MCF 10A (cell line): ENCODE results near the gene GNAT2. TPM values are rescaled to one million over a fixed set of nuclear protein-coding genes. Genes with fewer than 3 reads are reported as not detected.

ENCODE experiments used
- BruUV-seq: library from RNA; stranded (reverse); fragments of 400-500 nt; replicated peaks from 2 replicates; lab custom pipeline; 2021; lab: Mats Ljungman, UMichigan
- CTCF ChIA-PET: fragments of 300-600 bp; sonication (Branson Sonifier 250); formaldehyde crosslinking; extraction: SDS; loops from one replicate; lab custom pipeline; 2021; ENCODE audit warnings: antibody characterized with exemption, inconsistent platforms; lab: Yijun Ruan, JAX
- POLR2A ChIA-PET: fragments of 300-600, 350-650 bp; sonication (Branson Sonifier 250); formaldehyde crosslinking; extraction: SDS; loops from one replicate; lab custom pipeline; 2020; ENCODE audit warnings: antibody characterized with exemption, inconsistent platforms; lab: Yijun Ruan, JAX
- DNase-seq: peaks from one replicate; pipeline ENCODE4 v3.0.0-alpha.2; 2018; ENCODE audit not compliant: unreplicated experiment
- H3K27ac Mint-ChIP-seq: one replicate; pipeline ENCODE4 v1.8.0; 2022; ENCODE audit warnings: mild to moderate bottlenecking, low read depth, mixed read lengths; ENCODE audit not compliant: unreplicated experiment
- H3K27me3 Mint-ChIP-seq: one replicate; pipeline ENCODE4 v1.8.0; 2022; ENCODE audit warnings: mixed read lengths; ENCODE audit not compliant: insufficient read depth, unreplicated experiment
- H3K36me3 Mint-ChIP-seq: one replicate; pipeline ENCODE4 v1.8.0; 2022; ENCODE audit warnings: mild to moderate bottlenecking, moderate library complexity, mixed read lengths; ENCODE audit not compliant: insufficient read depth, unreplicated experiment
- H3K4me1 Mint-ChIP-seq: one replicate; pipeline ENCODE4 v1.8.0; 2022; ENCODE audit warnings: mixed read lengths; ENCODE audit not compliant: insufficient read depth, unreplicated experiment
- H3K4me3 Mint-ChIP-seq: one replicate; pipeline ENCODE4 v1.8.0; 2022; ENCODE audit warnings: mild to moderate bottlenecking, moderate library complexity, mixed read lengths; ENCODE audit not compliant: unreplicated experiment
- H3K9me3 Mint-ChIP-seq: one replicate; pipeline ENCODE4 v1.8.0; 2022; ENCODE audit warnings: mixed read lengths; ENCODE audit not compliant: unreplicated experiment
- CTCF ChIP-seq: fragments of 200-600 bp; IDR thresholded peaks from one replicate; pipeline ENCODE4 v1.8.0; 2022; ENCODE audit warnings: antibody characterized with exemption, mild to moderate bottlenecking; ENCODE audit not compliant: unreplicated experiment
- intact Hi-C: fragments of 100-400 bp; cut with micrococcal nuclease; formaldehyde crosslinking; loops from 2 replicates; pipeline ENCODE4 v1.14.1; 2022
- total RNA-seq: library from RNA; stranded (reverse); gene quantifications from 2 replicates; pipeline ENCODE4 v1.2.3, GENCODE V29; 2022

Gene GNAT2
- total RNA-seq, 1 experiment from 2014 or later, result not detected

DNA sequence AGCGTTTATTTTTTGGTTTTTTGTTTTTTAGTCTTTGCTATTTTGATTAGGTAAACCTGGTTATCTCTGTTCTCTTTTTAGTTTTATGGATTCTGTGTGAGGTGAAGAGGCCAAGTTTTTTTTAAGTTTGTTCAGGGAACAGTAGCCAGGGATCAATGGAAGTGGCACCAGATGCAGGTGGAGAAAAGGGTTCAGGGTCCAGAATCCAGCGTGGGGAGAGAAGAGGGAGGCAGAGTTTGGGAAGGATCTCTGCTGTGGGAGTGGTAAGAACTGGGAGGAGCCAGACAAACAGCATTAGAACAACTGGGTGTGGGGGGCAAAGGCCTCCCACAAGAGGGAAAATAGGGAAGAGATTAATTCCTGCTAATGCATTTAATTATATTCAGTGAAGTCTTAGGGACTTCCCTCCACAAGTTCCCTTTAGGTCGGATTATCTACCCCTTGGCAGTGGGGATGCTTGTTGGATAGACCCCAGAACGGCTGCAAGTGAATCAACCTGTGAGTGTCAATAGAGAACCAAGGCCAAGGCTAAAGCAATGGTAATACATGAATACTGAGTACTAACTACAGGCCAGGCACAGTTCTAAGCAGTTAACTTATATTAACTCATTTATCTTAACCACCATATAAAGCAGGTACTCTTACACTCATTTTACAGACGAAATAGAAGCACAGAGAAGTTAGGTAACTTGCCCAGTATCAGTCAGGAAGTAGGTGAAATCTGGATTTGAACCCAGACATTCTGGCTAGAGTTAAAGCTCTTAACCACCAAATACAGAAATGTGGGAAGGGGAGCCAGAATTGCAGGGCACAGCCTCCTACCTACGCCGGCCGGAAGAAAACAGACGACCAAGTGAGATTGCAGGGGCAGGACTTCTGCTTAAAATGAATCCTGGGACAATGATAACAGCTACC lies 498 bp downstream of the GNAT2 start:
- peak overlapping the region; percentile 97 for H3K4me3 Mint-ChIP-seq
- POLR2A ChIA-PET, result interaction anchor here (0.6 to 5.8 kb wide), 10 partner anchors 17 to 405 kb away, joined by 3 to 99 read pairs (median 3); partner anchors contain the start of genes AHCYL1, GNAI3 and SARS1
- TF ChIP-seq CTCF, result no peak
- CTCF ChIA-PET, result interaction anchor here (1.1 to 3.8 kb wide), 7 partner anchors 18 to 158 kb away, joined by 3 to 15 read pairs (median 4); partner anchors contain the start of gene CYB561D1
- DNase-seq, result no peak
- no peaks in the 10 kb centered on the region for H3K27me3 Mint-ChIP-seq
- no peaks in the 10 kb centered on the region for H3K36me3 Mint-ChIP-seq
- peaks cover 40% of the 10 kb centered on the region for H3K4me1 Mint-ChIP-seq
- no peaks in the 10 kb centered on the region for H3K9me3 Mint-ChIP-seq
- TSS peak; percentile 92 for BruUV-seq
- intact Hi-C loops, result no loop called here
- H3K27ac Mint-ChIP-seq, result peak overlapping the region; percentile 92

- H3K4me1 Mint-ChIP-seq, result peaks cover 37% of the 10 kb centered on the region
- intact Hi-C loops, result no loop called here
- H3K27me3 Mint-ChIP-seq, result no peaks in the 10 kb centered on the region
- ChIA-PET POLR2A (interaction anchor here (0.7 to 5.8 kb wide), 6 partner anchors 10 to 377 kb away, joined by 3 to 99 read pairs (median 6); partner anchors contain the start of gene GNAI3), CTCF (interaction anchor here (0.6 to 2.3 kb wide), 15 partner anchors 10 to 728 kb away, joined by 3 to 10 read pairs (median 3); partner anchors contain the start of genes AHCYL1 and GNAI3)
- no peaks in the 10 kb centered on the region for H3K9me3 Mint-ChIP-seq
- DNase-seq, result peak; percentile 90
- TF ChIP-seq CTCF, result no peak
- no peaks in the 10 kb centered on the region for H3K36me3 Mint-ChIP-seq
- no peak overlapping the region for H3K4me3 Mint-ChIP-seq
- H3K27ac Mint-ChIP-seq, result peak overlapping the region; percentile 49
- BruUV-seq, result no TSS peak
Observed at GRCh38 chr1:109617291-109617801, 2.1 kb downstream of the GNAT2 start.

- H3K27ac Mint-ChIP-seq, result peak overlapping the region; percentile 49
Observed at GRCh38 chr1:109616391-109616790, 3.0 kb downstream of the GNAT2 start.

More at GRCh38 chr1:109616391-109616790, 3.0 kb downstream of the GNAT2 start:
- BruUV-seq, result no TSS peak
- ChIA-PET POLR2A (interaction anchor here (1.5 to 5.8 kb wide), 4 partner anchors 15 to 70 kb away, joined by 4 to 99 read pairs (median 8); partner anchors contain the start of gene GNAI3), CTCF (interaction anchor here (1.0 to 2.3 kb wide), 6 partner anchors 14 to 157 kb away, joined by 3 to 10 read pairs (median 4); no protein-coding TSS in a partner anchor)
- no peak for DNase-seq
- Mint-ChIP-seq H3K27me3 (no peaks in the 10 kb centered on the region), H3K4me1 (peaks cover 28% of the 10 kb centered on the region), H3K4me3 (no peak overlapping the region), H3K36me3 (no peaks in the 10 kb centered on the region), H3K9me3 (no peaks in the 10 kb centered on the region)
- intact Hi-C loops, result no loop called here
- no peak for TF ChIP-seq CTCF
